ENCODE results near the gene TOM1L1.

DNA sequence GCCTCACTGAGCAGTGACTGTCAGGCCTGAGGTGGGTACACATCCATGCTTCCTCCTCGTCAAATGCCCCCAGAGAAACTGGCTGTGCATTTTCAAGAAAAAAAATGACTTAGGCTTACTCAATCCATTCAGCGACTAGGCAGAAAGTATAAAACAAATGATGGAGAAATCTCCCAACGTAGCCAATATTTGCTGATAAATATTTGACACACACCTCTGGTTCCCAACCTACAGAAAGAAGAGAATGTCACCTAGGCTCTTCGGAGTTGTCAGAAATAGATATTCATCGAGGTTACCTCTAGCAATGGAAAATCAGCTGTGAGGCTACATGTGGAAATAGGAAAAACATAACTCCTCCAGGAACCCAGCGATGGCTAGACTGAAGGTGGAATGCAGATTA is 12.4 kb upstream of the TOM1L1 start:
- no peak for TF ChIP-seq POLR2A (IDR thresholded peaks at IDR 0.05)
- TF ChIP-seq, protein P1, sequence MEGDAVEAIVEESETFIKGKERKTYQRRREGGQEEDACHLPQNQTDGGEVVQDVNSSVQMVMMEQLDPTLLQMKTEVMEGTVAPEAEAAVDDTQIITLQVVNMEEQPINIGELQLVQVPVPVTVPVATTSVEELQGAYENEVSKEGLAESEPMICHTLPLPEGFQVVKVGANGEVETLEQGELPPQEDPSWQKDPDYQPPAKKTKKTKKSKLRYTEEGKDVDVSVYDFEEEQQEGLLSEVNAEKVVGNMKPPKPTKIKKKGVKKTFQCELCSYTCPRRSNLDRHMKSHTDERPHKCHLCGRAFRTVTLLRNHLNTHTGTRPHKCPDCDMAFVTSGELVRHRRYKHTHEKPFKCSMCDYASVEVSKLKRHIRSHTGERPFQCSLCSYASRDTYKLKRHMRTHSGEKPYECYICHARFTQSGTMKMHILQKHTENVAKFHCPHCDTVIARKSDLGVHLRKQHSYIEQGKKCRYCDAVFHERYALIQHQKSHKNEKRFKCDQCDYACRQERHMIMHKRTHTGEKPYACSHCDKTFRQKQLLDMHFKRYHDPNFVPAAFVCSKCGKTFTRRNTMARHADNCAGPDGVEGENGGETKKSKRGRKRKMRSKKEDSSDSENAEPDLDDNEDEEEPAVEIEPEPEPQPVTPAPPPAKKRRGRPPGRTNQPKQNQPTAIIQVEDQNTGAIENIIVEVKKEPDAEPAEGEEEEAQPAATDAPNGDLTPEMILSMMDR (IDR thresholded peaks at IDR 0.05) = no peak
